Measurements from ENCODE around the gene RTL1. TPM values are rescaled to one million over a fixed set of nuclear protein-coding genes. Genes with fewer than 3 reads are reported as not detected.
A peak's percentile ranks its signal among the peaks of the same experiment; 100 is the strongest.

Gene RTL1
- polyA plus RNA-seq, 1 experiment, result not detected

GRCh38 chr14:100834794-100835547, 68.6 kb downstream of the RTL1 start:
- Histone ChIP-seq H3K27me3 (ENCODE audit: control insufficient read depth, insufficient read depth, low read length) (no peaks in the 10 kb centered on the region), H3K27ac (ENCODE audit: low read depth, low read length) (no peak overlapping the region), H3K4me3 (ENCODE audit: low read depth, low read length) (no peak overlapping the region), H3K9me3 (ENCODE audit: control insufficient read depth, insufficient read depth, low read length) (no peaks in the 10 kb centered on the region)
- CTCF ChIA-PET, result no interaction called here
- POLR2A ChIA-PET, result no interaction called here
- DNase-seq (ENCODE audit: low read depth, low spot score), result no peak
- TF ChIP-seq CTCF (IDR thresholded peaks at IDR 0.05; ENCODE audit: low read depth, low read length), result no peak

- no peaks in the 10 kb centered on the region for H3K9me3 ChIP-seq (ENCODE audit: control insufficient read depth, insufficient read depth, low read length)
- H3K4me3 ChIP-seq (ENCODE audit: low read depth, low read length), result no peak overlapping the region
- H3K27ac ChIP-seq (ENCODE audit: low read depth, low read length), result no peak overlapping the region
- DNase-seq (ENCODE audit: low read depth, low spot score), result no peak
- no peak for TF ChIP-seq CTCF (IDR thresholded peaks at IDR 0.05; ENCODE audit: low read depth, low read length)
- no peaks in the 10 kb centered on the region for H3K27me3 ChIP-seq (ENCODE audit: control insufficient read depth, insufficient read depth, low read length)
- POLR2A ChIA-PET, result interaction anchor here (0.5 to 0.7 kb wide), 2 partner anchors 7 to 531 kb away, joined by 3 read pairs; no protein-coding TSS in a partner anchor
- CTCF ChIA-PET, result no interaction called here
Observed at GRCh38 chr14:100834082-100834793, 69.3 kb downstream of the RTL1 start.

- Histone ChIP-seq H3K27me3 (ENCODE audit: control insufficient read depth, insufficient read depth, low read length) (no peaks in the 10 kb centered on the region), H3K4me3 (ENCODE audit: low read depth, low read length) (no peak overlapping the region), H3K27ac (ENCODE audit: low read depth, low read length) (no peak overlapping the region), H3K9me3 (ENCODE audit: control insufficient read depth, insufficient read depth, low read length) (peaks cover 4% of the 10 kb centered on the region; the same call in 1 of the 2 replicates)
- POLR2A ChIA-PET, result no interaction called here
- CTCF ChIA-PET, result interaction anchor here (0.6 kb wide), 1 partner anchor 190 kb away, joined by 3 read pairs; no protein-coding TSS in a partner anchor
- TF ChIP-seq CTCF (IDR thresholded peaks at IDR 0.05; ENCODE audit: low read depth, low read length), result no peak
- DNase-seq (ENCODE audit: low read depth, low spot score), result no peak
Observed at GRCh38 chr14:100832311-100832960, 71.1 kb downstream of the RTL1 start.

- Histone ChIP-seq H3K4me3 (ENCODE audit: low read depth, low read length) (no peak overlapping the region), H3K27ac (ENCODE audit: low read depth, low read length) (no peak overlapping the region), H3K9me3 (ENCODE audit: control insufficient read depth, insufficient read depth, low read length) (peaks cover 22% of the 10 kb centered on the region), H3K27me3 (ENCODE audit: control insufficient read depth, insufficient read depth, low read length) (no peaks in the 10 kb centered on the region)
- CTCF ChIA-PET, result no interaction called here
- TF ChIP-seq CTCF (IDR thresholded peaks at IDR 0.05; ENCODE audit: low read depth, low read length), result no peak
- POLR2A ChIA-PET, result no interaction called here
- DNase-seq (ENCODE audit: low read depth, low spot score), result no peak
Observed at GRCh38 chr14:100830681-100831080, 72.8 kb downstream of the RTL1 start.

Small RNAs within 50 kb of the gene (small RNA-seq; reads per million reads assigned to genes)
- gene MIR127 (ENCODE audit: insufficient read length, low read depth), result not detected
- not detected for gene MIR136 (ENCODE audit: insufficient read length, low read depth)
- gene MIR337 (ENCODE audit: insufficient read length, low read depth), result 1,048 reads per million, percentile 96 among the genes with 10 or more reads in this experiment
- 332 reads per million, percentile 93 among the genes with 10 or more reads in this experiment for gene MIR370 (ENCODE audit: insufficient read length, low read depth)
- not detected for gene MIR431 (ENCODE audit: insufficient read length, low read depth)
- not detected for gene MIR432 (ENCODE audit: insufficient read length, low read depth)
- gene MIR433 (ENCODE audit: insufficient read length, low read depth), result not detected
- 8,869 reads per million, percentile 99 among the genes with 10 or more reads in this experiment for gene MIR493 (ENCODE audit: insufficient read length, low read depth)
- gene RF02145 (ENCODE audit: insufficient read length, low read depth), result not detected
- gene SNORD112 (ENCODE audit: insufficient read length, low read depth), result 12.4 reads per million, percentile 74 among the genes with 10 or more reads in this experiment
- gene SNORD113-1 (ENCODE audit: insufficient read length, low read depth), result not detected
- gene SNORD113-2 (ENCODE audit: insufficient read length, low read depth), result not detected
- gene SNORD113-3 (ENCODE audit: insufficient read length, low read depth), result 68.3 reads per million, percentile 87 among the genes with 10 or more reads in this experiment
- 85.8 reads per million, percentile 88 among the genes with 10 or more reads in this experiment for gene SNORD113-4 (ENCODE audit: insufficient read length, low read depth)
- 106 reads per million, percentile 89 among the genes with 10 or more reads in this experiment for gene SNORD113-5 (ENCODE audit: insufficient read length, low read depth)
- 120 reads per million, percentile 89 among the genes with 10 or more reads in this experiment for gene SNORD113-6 (ENCODE audit: insufficient read length, low read depth)
- 267 reads per million, percentile 92 among the genes with 10 or more reads in this experiment for gene SNORD113-7 (ENCODE audit: insufficient read length, low read depth)
- 5,348 reads per million, percentile 98 among the genes with 10 or more reads in this experiment for gene SNORD113-8 (ENCODE audit: insufficient read length, low read depth)
- 133 reads per million, percentile 90 among the genes with 10 or more reads in this experiment for gene SNORD113-9 (ENCODE audit: insufficient read length, low read depth)
- 117 reads per million, percentile 89 among the genes with 10 or more reads in this experiment for gene SNORD114-1 (ENCODE audit: insufficient read length, low read depth)
- not detected for gene SNORD114-2 (ENCODE audit: insufficient read length, low read depth)
- 9.7 reads per million, percentile 70 among the genes with 10 or more reads in this experiment for gene SNORD114-3 (ENCODE audit: insufficient read length, low read depth)

Other genes starting within 250 kb of the RTL1 start
- 0.12 TPM in 1 of 2 replicates, not detected in the other for gene DLK1, start 176.8 kb downstream of the RTL1 start, polyA plus RNA-seq (2011; rRNA removed)
- 306 and 310 TPM in 2 replicates for gene MEG3, start 77.6 kb downstream of the RTL1 start, polyA plus RNA-seq (2011; rRNA removed)

All from AG04450 (cell line).